Activated T-cell treated with anti-CD3 and anti-CD28 coated beads, Interleukin-2, amount 50 U/mL, for 4 hours (primary cell): ENCODE data around the gene KCNK1. TPM values are rescaled to one million over a fixed set of nuclear protein-coding genes. Genes with fewer than 3 reads are reported as not detected.

Experiments
- ATAC-seq, 2 donors: fragments of 200-7000 bp; cut with Tn5 transposase; one replicate each; pipeline ENCODE4 v1.10.0; 2021
- DNase-seq: peaks from one replicate; pipeline ENCODE4 v3.0.0-alpha.2; 2020
- H3K27me3 Mint-ChIP-seq: one replicate; pipeline ENCODE4 v1.8.0; 2021; ENCODE audit warnings: low read depth, mixed read lengths
- H3K36me3 Mint-ChIP-seq: one replicate; pipeline ENCODE4 v1.8.0; 2022; ENCODE audit warnings: mixed read lengths; ENCODE audit not compliant: insufficient read depth
- H3K4me1 Mint-ChIP-seq: one replicate; pipeline ENCODE4 v1.8.0; 2021; ENCODE audit warnings: low read depth, mixed read lengths
- H3K4me3 Mint-ChIP-seq: one replicate; pipeline ENCODE4 v1.8.0; 2021; ENCODE audit warnings: mild to moderate bottlenecking, moderate library complexity, mixed read lengths
- H3K9me3 Mint-ChIP-seq: one replicate; pipeline ENCODE4 v1.8.0; 2021; ENCODE audit warnings: mixed read lengths
- total RNA-seq, 3 donors: library from RNA; stranded (reverse); gene quantifications; one replicate each; pipeline ENCODE4 v1.2.1, GENCODE V29; 2021

Gene KCNK1
- total RNA-seq, 3 donors from 2014 or later, result 1.2 to 5.2 (median 3.1) TPM

GRCh38 chr1:233638513-233638912 lies 24.6 kb downstream of the KCNK1 start:
- H3K9me3 Mint-ChIP-seq, result no peaks in the 10 kb centered on the region
- H3K27me3 Mint-ChIP-seq, result peaks cover 11% of the 10 kb centered on the region
- no peaks in the 10 kb centered on the region for H3K36me3 Mint-ChIP-seq
- H3K4me1 Mint-ChIP-seq, result no peaks in the 10 kb centered on the region
- no peak overlapping the region for H3K4me3 Mint-ChIP-seq
- ATAC-seq (no peak), DNase-seq (no peak)

- no peaks in the 10 kb centered on the region for H3K36me3 Mint-ChIP-seq
- H3K27me3 Mint-ChIP-seq, result peaks cover 9% of the 10 kb centered on the region
- no peaks in the 10 kb centered on the region for H3K9me3 Mint-ChIP-seq
- H3K4me1 Mint-ChIP-seq, result no peaks in the 10 kb centered on the region
- ATAC-seq (no peak), DNase-seq (no peak)
- no peak overlapping the region for H3K4me3 Mint-ChIP-seq
Measured at GRCh38 chr1:233639611-233640010, 25.7 kb downstream of the KCNK1 start.

GRCh38 chr1:233640179-233640578 lies 26.3 kb downstream of the KCNK1 start:
- no peaks in the 10 kb centered on the region for H3K9me3 Mint-ChIP-seq
- ATAC-seq, result no peak
- no peaks in the 10 kb centered on the region for H3K36me3 Mint-ChIP-seq
- H3K27me3 Mint-ChIP-seq, result peaks cover 9% of the 10 kb centered on the region
- no peak overlapping the region for H3K4me3 Mint-ChIP-seq
- DNase-seq, result no peak
- no peaks in the 10 kb centered on the region for H3K4me1 Mint-ChIP-seq

GRCh38 chr1:233641029-233641428 lies 27.1 kb downstream of the KCNK1 start:
- DNase-seq, result no peak
- H3K4me3 Mint-ChIP-seq, result no peak overlapping the region
- no peaks in the 10 kb centered on the region for H3K9me3 Mint-ChIP-seq
- no peak for ATAC-seq
- no peaks in the 10 kb centered on the region for H3K4me1 Mint-ChIP-seq
- H3K36me3 Mint-ChIP-seq, result no peaks in the 10 kb centered on the region
- peaks cover 9% of the 10 kb centered on the region for H3K27me3 Mint-ChIP-seq

- no peak for DNase-seq
- H3K9me3 Mint-ChIP-seq, result no peaks in the 10 kb centered on the region
- no peak for ATAC-seq
- H3K4me3 Mint-ChIP-seq, result no peak overlapping the region
- H3K27me3 Mint-ChIP-seq, result no peaks in the 10 kb centered on the region
- no peaks in the 10 kb centered on the region for H3K36me3 Mint-ChIP-seq
- no peaks in the 10 kb centered on the region for H3K4me1 Mint-ChIP-seq
Measured at GRCh38 chr1:233647073-233647472, 33.2 kb downstream of the KCNK1 start.

GRCh38 chr1:233647636-233648035 lies 33.7 kb downstream of the KCNK1 start:
- no peak overlapping the region for H3K4me3 Mint-ChIP-seq
- H3K4me1 Mint-ChIP-seq, result no peaks in the 10 kb centered on the region
- no peak for DNase-seq
- H3K36me3 Mint-ChIP-seq, result no peaks in the 10 kb centered on the region
- no peaks in the 10 kb centered on the region for H3K9me3 Mint-ChIP-seq
- ATAC-seq, result no peak
- H3K27me3 Mint-ChIP-seq, result no peaks in the 10 kb centered on the region

- ATAC-seq (no peak), DNase-seq (no peak)
- Mint-ChIP-seq H3K4me3 (no peak overlapping the region), H3K36me3 (no peaks in the 10 kb centered on the region), H3K4me1 (no peaks in the 10 kb centered on the region), H3K27me3 (no peaks in the 10 kb centered on the region), H3K9me3 (no peaks in the 10 kb centered on the region)
Measured at GRCh38 chr1:233651061-233651460, 37.2 kb downstream of the KCNK1 start.

- H3K4me3 Mint-ChIP-seq, result no peak overlapping the region
- no peak for ATAC-seq
- no peaks in the 10 kb centered on the region for H3K27me3 Mint-ChIP-seq
- H3K36me3 Mint-ChIP-seq, result no peaks in the 10 kb centered on the region
- no peaks in the 10 kb centered on the region for H3K4me1 Mint-ChIP-seq
- no peak for DNase-seq
- H3K9me3 Mint-ChIP-seq, result no peaks in the 10 kb centered on the region
Measured at GRCh38 chr1:233651563-233652233, 37.8 kb downstream of the KCNK1 start.

- Mint-ChIP-seq H3K36me3 (no peaks in the 10 kb centered on the region), H3K4me1 (no peaks in the 10 kb centered on the region), H3K27me3 (no peaks in the 10 kb centered on the region), H3K9me3 (no peaks in the 10 kb centered on the region), H3K4me3 (no peak overlapping the region)
- no peak for ATAC-seq
- no peak for DNase-seq
Measured at GRCh38 chr1:233652526-233652925, 38.6 kb downstream of the KCNK1 start.

GRCh38 chr1:233654658-233655280 lies 40.9 kb downstream of the KCNK1 start:
- DNase-seq (no peak), ATAC-seq (no peak)
- H3K4me3 Mint-ChIP-seq, result no peak overlapping the region
- no peaks in the 10 kb centered on the region for H3K4me1 Mint-ChIP-seq
- no peaks in the 10 kb centered on the region for H3K27me3 Mint-ChIP-seq
- H3K36me3 Mint-ChIP-seq, result no peaks in the 10 kb centered on the region
- no peaks in the 10 kb centered on the region for H3K9me3 Mint-ChIP-seq

GRCh38 chr1:233655301-233655740 lies 41.4 kb downstream of the KCNK1 start:
- DNase-seq, result no peak
- ATAC-seq, result no peak
- Mint-ChIP-seq H3K4me3 (no peak overlapping the region), H3K4me1 (no peaks in the 10 kb centered on the region), H3K27me3 (no peaks in the 10 kb centered on the region), H3K36me3 (no peaks in the 10 kb centered on the region), H3K9me3 (no peaks in the 10 kb centered on the region)

GRCh38 chr1:233656032-233656635 lies 42.2 kb downstream of the KCNK1 start:
- Mint-ChIP-seq H3K4me3 (no peak overlapping the region), H3K36me3 (no peaks in the 10 kb centered on the region), H3K9me3 (no peaks in the 10 kb centered on the region), H3K4me1 (no peaks in the 10 kb centered on the region), H3K27me3 (no peaks in the 10 kb centered on the region)
- DNase-seq (no peak), ATAC-seq (no peak)

GRCh38 chr1:233656687-233657086 lies 42.8 kb downstream of the KCNK1 start:
- H3K4me1 Mint-ChIP-seq, result no peaks in the 10 kb centered on the region
- H3K36me3 Mint-ChIP-seq, result no peaks in the 10 kb centered on the region
- ATAC-seq (no peak), DNase-seq (no peak)
- H3K4me3 Mint-ChIP-seq, result no peak overlapping the region
- H3K27me3 Mint-ChIP-seq, result no peaks in the 10 kb centered on the region
- H3K9me3 Mint-ChIP-seq, result no peaks in the 10 kb centered on the region

- Mint-ChIP-seq H3K36me3 (no peaks in the 10 kb centered on the region), H3K27me3 (no peaks in the 10 kb centered on the region), H3K4me3 (no peak overlapping the region), H3K4me1 (no peaks in the 10 kb centered on the region), H3K9me3 (no peaks in the 10 kb centered on the region)
- ATAC-seq (no peak), DNase-seq (no peak)
Measured at GRCh38 chr1:233657466-233657865, 43.6 kb downstream of the KCNK1 start.

- H3K27me3 Mint-ChIP-seq, result no peaks in the 10 kb centered on the region
- no peak overlapping the region for H3K4me3 Mint-ChIP-seq
- no peaks in the 10 kb centered on the region for H3K36me3 Mint-ChIP-seq
- H3K4me1 Mint-ChIP-seq, result no peaks in the 10 kb centered on the region
- H3K9me3 Mint-ChIP-seq, result no peaks in the 10 kb centered on the region
- DNase-seq, result no peak
- no peak for ATAC-seq
Measured at GRCh38 chr1:233659495-233659894, 45.6 kb downstream of the KCNK1 start.
